Sigmoid colon (tissue), 4 donors: Measurements from ENCODE around the gene PIK3R1.

Source experiments
- EP300 ChIP-seq, 4 donors: sonication (generic); formaldehyde crosslinking; IDR thresholded peaks; one replicate each; pipeline ENCODE4 v1.6.1; 2017; ENCODE audit warnings: antibody characterized with exemption in 4 of 4
- POLR2A ChIP-seq, 2 donors: fragments of 450-650 bp; IDR thresholded peaks; one replicate each; pipeline ENCODE4 v1.6.1; 2016; ENCODE audit warnings: antibody characterized with exemption in 2 of 2, mild to moderate bottlenecking in 2 of 2, moderate library complexity in 2 of 2
- TF ChIP-seq, protein P1 (sequence below), 4 experiments: fragments of 450-650 bp in 3 of 4; fragments of 200-600 bp in 1 of 4; IDR thresholded peaks; one replicate each; pipeline ENCODE4 v1.5.1; 2016 to 2019; ENCODE audit warnings: antibody characterized with exemption in 4 of 4, mild to moderate bottlenecking in 3 of 4, moderate library complexity in 2 of 4

DNA sequence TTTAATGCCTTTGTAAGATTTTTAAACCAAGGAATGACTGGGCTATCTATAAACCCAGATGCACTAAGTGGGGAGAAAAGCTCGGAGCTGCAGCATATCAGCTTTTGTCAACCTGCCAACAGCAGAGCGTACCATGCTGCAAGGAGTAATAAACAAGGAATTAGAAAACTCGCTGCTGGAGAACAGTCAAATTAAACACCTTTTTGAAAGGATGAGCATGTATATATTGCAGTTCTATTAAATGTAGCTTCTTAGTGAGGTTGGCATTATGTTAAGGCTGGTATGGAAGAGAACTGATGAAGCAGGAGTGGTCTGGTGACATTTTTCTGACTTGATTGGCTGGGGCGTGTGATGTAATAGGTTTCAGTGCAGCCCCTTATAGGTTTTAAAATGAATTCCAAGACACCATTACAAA is 74.7 kb downstream of the PIK3R1 start:
- TF ChIP-seq, protein P1, sequence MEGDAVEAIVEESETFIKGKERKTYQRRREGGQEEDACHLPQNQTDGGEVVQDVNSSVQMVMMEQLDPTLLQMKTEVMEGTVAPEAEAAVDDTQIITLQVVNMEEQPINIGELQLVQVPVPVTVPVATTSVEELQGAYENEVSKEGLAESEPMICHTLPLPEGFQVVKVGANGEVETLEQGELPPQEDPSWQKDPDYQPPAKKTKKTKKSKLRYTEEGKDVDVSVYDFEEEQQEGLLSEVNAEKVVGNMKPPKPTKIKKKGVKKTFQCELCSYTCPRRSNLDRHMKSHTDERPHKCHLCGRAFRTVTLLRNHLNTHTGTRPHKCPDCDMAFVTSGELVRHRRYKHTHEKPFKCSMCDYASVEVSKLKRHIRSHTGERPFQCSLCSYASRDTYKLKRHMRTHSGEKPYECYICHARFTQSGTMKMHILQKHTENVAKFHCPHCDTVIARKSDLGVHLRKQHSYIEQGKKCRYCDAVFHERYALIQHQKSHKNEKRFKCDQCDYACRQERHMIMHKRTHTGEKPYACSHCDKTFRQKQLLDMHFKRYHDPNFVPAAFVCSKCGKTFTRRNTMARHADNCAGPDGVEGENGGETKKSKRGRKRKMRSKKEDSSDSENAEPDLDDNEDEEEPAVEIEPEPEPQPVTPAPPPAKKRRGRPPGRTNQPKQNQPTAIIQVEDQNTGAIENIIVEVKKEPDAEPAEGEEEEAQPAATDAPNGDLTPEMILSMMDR (IDR thresholded peaks at IDR 0.05) = no peak
- TF ChIP-seq POLR2A (IDR thresholded peaks at IDR 0.05) (no peak), EP300 (IDR thresholded peaks at IDR 0.05) (no peak)
